A549 treated with AZD2906 at 1 μM for 4 hours (cell line): ENCODE measurements around the gene HM13. TPM values are rescaled to one million over a fixed set of nuclear protein-coding genes. Genes with fewer than 3 reads are reported as not detected.

Source experiments
- total RNA-seq: library from RNA; stranded (reverse); fragments of 200-300 nt; extraction: Qiagen RNA extraction; gene quantifications from 5 replicates; pipeline ENCODE4 v1.2.3, GENCODE V29; 2022

HM13 gene, protein sequence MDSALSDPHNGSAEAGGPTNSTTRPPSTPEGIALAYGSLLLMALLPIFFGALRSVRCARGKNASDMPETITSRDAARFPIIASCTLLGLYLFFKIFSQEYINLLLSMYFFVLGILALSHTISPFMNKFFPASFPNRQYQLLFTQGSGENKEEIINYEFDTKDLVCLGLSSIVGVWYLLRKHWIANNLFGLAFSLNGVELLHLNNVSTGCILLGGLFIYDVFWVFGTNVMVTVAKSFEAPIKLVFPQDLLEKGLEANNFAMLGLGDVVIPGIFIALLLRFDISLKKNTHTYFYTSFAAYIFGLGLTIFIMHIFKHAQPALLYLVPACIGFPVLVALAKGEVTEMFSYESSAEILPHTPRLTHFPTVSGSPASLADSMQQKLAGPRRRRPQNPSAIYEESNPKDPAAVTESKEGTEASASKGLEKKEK
- total RNA-seq, result 201 to 260 TPM (median 245 TPM) in 5 replicates

DNA sequence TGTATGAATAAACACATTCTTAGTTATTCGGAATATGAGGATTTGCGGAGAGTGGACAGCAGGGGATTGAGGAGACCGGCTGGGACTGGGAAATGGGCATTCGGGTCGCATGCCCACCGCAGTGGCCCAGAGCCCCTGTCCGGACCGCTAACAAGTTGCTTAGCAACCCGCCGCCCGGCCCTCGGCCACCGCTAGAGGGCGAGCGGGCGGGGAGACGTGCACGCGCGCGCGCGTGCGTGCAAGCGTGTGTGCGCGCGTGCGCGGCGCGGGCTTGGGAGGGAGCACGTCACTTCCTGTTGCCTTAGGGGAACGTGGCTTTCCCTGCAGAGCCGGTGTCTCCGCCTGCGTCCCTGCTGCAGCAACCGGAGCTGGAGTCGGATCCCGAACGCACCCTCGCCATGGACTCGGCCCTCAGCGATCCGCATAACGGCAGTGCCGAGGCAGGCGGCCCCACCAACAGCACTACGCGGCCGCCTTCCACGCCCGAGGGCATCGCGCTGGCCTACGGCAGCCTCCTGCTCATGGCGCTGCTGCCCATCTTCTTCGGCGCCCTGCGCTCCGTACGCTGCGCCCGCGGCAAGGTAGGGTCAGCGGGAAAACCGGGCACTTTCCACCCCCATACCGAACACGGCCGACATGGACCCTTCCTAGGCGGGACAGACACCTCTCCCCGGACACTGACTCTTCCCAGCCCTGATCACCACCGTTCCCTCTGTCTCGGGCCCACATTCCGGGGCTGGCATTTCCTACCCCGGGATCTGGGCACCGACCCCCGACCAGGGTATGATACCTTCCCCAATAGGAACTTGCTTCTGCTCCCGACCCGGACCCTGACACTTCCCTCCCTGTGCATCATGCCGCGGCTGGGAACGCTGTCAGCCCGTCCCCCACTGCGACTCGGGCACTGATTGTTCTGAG lies at the start of gene HM13:
TSS of gene HM13 (plus strand) at position 289 of the 918 bp plus-strand sequence. CDS start at position 399, 110 bp downstream.

DNA sequence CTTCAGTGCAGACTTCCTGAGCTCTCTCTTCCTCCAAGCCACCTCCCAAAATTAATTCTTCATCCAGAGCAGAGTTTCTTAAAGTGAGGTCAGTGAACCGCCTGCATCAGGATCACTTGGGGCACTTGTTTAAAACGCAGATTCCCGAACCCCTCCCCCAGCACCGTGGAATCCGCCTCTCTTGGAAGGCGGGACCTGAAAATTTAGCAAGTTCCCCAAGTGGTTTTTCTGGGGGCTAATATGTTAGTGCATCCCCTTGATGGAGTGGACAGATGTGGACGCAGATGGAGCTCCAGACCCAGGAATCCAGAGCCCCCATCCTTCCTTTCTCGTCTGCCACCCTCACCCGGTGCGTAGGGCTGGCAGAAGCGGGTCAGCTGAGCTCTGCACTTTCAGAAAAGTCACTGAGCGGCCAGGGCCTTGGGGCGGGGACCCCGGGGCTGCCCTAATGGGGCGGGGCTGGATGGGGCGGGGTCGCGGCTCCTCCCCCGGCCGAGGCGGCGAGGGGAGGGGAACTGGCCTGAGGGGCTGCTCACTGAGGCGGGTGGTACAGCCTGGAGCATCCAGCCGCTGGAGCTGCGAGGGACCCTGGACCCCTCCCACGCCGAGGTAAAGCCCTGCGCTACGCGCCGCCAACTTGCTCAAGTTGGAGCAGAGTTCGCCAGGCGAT lies 39.3 kb upstream of the HM13 start, which contains the start of the genes DEFB124 and REM1:
TSS of gene DEFB124 (minus strand) at position 370 of the 670 bp plus-strand sequence. CDS start 2,114 bp downstream, outside the sequence.
TSS of gene REM1 (plus strand) at position 531 of the 670 bp plus-strand sequence. CDS start 1,158 bp downstream, outside the sequence.

DNA sequence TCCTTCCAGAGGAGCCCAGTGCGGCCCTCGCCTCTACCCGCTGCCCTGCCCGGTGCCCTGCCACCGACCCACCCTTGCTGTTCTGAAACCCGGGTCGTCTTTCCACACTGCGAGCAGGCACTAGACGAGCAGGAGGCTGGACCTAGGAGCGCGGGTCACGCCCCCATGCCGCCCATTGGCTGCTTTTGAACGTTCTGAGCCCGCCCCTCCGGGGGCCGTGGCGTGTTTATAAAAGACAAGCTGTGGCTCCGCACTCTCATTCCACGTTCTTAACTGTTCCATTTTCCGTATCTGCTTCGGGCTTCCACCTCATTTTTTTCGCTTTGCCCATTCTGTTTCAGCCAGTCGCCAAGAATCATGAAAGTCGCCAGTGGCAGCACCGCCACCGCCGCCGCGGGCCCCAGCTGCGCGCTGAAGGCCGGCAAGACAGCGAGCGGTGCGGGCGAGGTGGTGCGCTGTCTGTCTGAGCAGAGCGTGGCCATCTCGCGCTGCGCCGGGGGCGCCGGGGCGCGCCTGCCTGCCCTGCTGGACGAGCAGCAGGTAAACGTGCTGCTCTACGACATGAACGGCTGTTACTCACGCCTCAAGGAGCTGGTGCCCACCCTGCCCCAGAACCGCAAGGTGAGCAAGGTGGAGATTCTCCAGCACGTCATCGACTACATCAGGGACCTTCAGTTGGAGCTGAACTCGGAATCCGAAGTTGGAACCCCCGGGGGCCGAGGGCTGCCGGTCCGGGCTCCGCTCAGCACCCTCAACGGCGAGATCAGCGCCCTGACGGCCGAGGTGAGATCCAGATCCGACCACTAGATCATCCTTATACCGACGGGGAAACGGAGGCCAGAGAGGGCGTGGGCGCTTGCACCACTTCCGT lies 91.0 kb downstream of the HM13 start, which contains the start of gene ID1:
TSS of gene ID1 (plus strand) at position 259 of the 871 bp plus-strand sequence. CDS start at position 358, 99 bp downstream.

Other genes starting within 250 kb of the HM13 start
- gene DEFB116, start 205.9 kb upstream of the HM13 start, total RNA-seq, result not detected in 5 replicates
- not detected in 5 replicates for gene DEFB118, start 145.8 kb upstream of the HM13 start, total RNA-seq
- not detected in 5 replicates for gene DEFB119, start 123.9 kb upstream of the HM13 start, total RNA-seq
- gene DEFB121, start 108.2 kb upstream of the HM13 start, total RNA-seq, result not detected in 5 replicates
- not detected in 5 replicates for gene DEFB123, start 73.8 kb upstream of the HM13 start, total RNA-seq
- 0.42 TPM in 1 of 5 replicates, not detected in the others for gene DEFB124, start 39.3 kb upstream of the HM13 start, total RNA-seq
- 0.59 to 1.3 TPM (median 0.90 TPM) in 5 replicates for gene REM1, start 39.2 kb upstream of the HM13 start, total RNA-seq
- 331 to 548 TPM (median 489 TPM) in 5 replicates for gene ID1, start 90.8 kb downstream of the HM13 start, total RNA-seq
- not detected in 5 replicates for gene COX4I2, start 123.5 kb downstream of the HM13 start, total RNA-seq
- 289 to 327 TPM (median 306 TPM) in 5 replicates for gene BCL2L1, start 208.4 kb downstream of the HM13 start, total RNA-seq
- 95.0 to 121 TPM (median 100 TPM) in 5 replicates for gene TPX2, start 224.8 kb downstream of the HM13 start, total RNA-seq